ENCODE data around the gene SCAI. TPM values are rescaled to one million over a fixed set of nuclear protein-coding genes. Genes with fewer than 3 reads are reported as not detected.
"Not testable (repeated sequence)": the region's sequence is repeated elsewhere in the genome, so short reads cannot be mapped to it uniquely, and the experiment has no call there.

The SCAI gene
- total RNA-seq, 1 donor = 9.1 TPM

DNA sequence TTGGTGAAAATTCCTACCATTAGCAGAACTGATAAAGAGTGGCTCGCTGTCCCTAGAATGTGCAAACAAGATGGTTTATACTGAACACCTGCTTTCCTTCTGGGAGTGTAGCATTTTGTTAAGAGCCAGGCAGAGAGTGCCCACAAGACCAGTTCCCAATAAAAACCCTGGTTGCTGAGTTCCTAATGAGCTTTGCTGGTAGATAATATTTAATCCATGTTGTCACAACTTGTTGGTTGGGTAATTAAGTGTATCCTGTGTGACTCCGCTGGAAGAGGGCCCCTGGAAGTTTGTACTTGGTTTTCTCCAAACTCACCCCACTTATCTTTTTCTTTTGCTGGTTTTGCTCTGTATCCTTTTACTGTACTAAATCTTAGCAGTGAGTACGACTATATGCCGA is 162.9 kb downstream of the SCAI start:
- TF ChIP-seq, protein P1, sequence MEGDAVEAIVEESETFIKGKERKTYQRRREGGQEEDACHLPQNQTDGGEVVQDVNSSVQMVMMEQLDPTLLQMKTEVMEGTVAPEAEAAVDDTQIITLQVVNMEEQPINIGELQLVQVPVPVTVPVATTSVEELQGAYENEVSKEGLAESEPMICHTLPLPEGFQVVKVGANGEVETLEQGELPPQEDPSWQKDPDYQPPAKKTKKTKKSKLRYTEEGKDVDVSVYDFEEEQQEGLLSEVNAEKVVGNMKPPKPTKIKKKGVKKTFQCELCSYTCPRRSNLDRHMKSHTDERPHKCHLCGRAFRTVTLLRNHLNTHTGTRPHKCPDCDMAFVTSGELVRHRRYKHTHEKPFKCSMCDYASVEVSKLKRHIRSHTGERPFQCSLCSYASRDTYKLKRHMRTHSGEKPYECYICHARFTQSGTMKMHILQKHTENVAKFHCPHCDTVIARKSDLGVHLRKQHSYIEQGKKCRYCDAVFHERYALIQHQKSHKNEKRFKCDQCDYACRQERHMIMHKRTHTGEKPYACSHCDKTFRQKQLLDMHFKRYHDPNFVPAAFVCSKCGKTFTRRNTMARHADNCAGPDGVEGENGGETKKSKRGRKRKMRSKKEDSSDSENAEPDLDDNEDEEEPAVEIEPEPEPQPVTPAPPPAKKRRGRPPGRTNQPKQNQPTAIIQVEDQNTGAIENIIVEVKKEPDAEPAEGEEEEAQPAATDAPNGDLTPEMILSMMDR (IDR thresholded peaks at IDR 0.05; ENCODE audit: insufficient read depth, low read depth, low read length) = no peak
- peak; percentile 48 for DNase-seq (ENCODE audit: low read depth)
- no peak overlapping the region for H3K4me3 ChIP-seq (ENCODE audit: low read depth, low read length)

DNA sequence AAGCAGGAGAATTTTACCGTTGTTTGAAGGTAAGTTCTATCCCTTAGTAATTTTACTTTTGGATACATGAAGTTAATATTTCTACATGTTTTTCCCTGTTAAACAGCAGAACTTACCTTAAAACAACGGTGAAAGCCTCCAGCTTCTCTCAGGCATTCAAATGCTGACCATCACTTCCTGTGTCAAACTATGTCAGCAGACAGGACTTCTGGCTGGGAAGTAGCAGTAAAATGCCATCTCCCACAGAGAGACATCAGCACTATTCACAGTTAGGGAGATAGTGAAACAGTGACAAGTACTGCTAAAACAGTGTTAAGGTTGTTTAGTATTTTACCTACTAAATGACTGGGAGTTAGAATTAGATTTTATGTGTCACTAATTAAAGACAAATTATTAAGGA is 168.2 kb downstream of the SCAI start:
- TF ChIP-seq, protein P1 (IDR thresholded peaks at IDR 0.05; ENCODE audit: insufficient read depth, low read depth, low read length) = no peak
- no peak overlapping the region for H3K4me3 ChIP-seq (ENCODE audit: low read depth, low read length)
- DNase-seq (ENCODE audit: low read depth) = peak; percentile 40

DNA sequence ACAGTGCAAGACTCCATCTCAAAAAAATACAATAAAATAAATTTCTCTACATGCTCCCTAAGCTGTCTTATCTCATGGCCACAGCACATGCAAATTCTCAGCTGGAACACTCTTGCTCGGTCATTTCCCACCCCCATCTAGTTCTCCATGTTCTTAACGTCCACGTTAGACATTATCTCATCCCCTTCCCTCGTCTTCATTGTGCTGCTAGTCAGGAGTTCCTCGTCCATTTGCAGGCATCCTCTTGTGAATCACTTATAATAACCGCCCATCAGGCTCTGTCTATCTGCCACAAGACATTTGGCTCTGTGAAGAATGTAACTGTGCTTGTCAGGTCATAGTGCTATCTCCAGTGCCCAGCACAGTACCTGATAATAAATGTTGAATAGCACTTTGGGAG is 169.5 kb downstream of the SCAI start:
- no peak overlapping the region for H3K4me3 ChIP-seq (ENCODE audit: low read depth, low read length)
- TF ChIP-seq, protein P1 (IDR thresholded peaks at IDR 0.05; ENCODE audit: insufficient read depth, low read depth, low read length) = no peak
- no peak for DNase-seq (ENCODE audit: low read depth)

DNA sequence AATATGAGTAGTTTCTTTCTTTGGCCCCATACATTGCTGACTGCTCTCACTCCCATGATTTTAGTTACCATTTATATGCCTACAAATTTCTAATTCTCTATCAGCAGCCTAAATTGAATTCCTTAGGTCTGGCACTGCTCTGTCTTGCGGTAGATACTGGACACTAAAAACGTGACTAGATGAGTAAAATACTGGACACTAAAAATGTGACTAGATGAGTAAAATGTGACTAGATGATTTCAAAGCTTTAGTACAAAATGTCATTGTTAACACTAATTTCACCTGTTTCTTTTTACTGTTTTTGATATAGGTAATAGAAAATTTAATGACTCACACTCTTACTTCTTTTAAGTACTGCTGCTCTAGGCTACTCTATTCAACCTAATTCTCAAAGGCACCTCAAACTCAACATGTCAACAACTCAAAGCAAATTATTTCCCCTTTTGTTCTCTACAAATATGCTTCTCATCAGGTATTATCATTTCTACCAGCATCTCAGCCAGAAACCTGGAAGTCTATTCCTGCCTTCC is 171.0 kb downstream of the SCAI start:
- TF ChIP-seq, protein P1 (IDR thresholded peaks at IDR 0.05; ENCODE audit: insufficient read depth, low read depth, low read length) = no peak
- H3K4me3 ChIP-seq (ENCODE audit: low read depth, low read length) = no peak overlapping the region
- DNase-seq (ENCODE audit: low read depth) = no peak

DNA sequence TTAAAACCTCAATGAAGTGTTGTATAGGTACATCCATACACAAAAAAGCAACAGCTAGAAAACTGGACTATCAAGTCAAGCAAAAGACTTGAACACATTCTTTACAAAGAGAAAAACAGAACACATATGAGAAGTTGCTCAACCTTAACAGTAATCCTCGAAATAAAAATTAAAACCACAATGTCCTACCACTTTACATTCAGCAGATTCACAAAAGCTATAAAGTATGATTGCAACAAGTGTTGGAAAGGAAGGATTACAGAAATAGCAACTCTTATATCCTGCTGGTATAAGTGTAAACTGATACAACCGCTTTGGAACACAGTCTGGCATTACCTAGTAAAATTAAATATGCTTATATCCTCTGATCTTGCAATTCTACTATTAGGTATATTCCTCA is 173.9 kb downstream of the SCAI start:
- no peak overlapping the region for H3K4me3 ChIP-seq (ENCODE audit: low read depth, low read length)
- TF ChIP-seq, protein P1 (IDR thresholded peaks at IDR 0.05; ENCODE audit: insufficient read depth, low read depth, low read length) = no peak
- peak; percentile 81 for DNase-seq (ENCODE audit: low read depth)

DNA sequence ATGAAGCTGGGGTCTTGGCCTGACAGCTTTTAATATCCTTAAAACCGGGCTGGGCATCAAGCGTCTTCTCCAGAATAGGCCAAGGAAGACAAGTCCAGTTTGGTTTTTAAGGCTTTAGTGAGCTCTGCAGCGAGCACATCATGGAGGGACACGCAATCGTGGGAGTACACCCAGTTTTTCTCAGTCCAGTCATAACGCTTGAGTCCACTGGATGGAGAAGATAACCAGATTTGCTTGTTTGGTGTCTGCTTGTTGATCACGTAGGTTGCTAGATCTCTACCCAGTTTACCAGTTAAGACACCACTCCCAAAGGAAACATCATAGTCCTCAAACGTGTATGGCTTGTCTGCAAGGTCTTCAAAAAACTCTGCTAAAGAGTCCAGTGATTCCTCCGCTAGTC is 175.1 kb downstream of the SCAI start:
- no peak for DNase-seq (ENCODE audit: low read depth)
- no peak overlapping the region for H3K4me3 ChIP-seq (ENCODE audit: low read depth, low read length)
- TF ChIP-seq, protein P1 (IDR thresholded peaks at IDR 0.05; ENCODE audit: insufficient read depth, low read depth, low read length) = no peak

DNA sequence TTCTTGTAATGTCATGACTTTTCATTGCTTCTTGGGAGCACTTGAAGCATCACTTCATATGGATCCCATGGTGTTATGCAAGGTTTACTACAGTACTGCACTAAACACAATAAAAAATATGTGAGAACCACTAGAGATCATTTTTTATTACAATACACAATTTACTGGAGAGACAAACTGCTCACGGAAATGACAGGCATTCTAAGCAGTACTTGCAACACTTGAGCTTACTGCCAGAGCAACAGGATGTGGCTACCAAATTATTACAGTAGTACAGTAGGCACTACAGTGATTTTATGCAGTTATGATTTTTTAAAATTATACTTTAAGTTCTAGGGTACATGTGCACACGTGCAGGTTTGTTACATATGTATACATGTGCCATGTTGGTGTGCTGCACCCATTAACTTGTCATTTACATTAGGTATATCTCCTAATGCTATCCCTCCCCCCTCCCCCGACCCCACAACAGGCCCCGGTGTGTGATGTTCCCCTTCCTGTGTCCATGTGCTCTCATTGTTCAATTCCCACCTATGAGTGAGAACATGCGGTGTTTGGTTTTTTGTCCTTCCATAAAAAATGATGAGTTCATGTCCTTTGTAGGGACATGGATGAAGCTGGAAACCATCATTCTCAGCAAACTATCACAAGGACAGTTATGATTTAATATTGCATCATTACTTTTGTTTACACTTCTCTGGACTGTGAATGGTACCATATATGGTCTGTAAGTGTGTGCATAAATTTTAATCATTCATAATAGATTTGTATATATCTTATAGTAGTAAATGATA is 177.4 kb downstream of the SCAI start:
- not testable (repeated sequence) for H3K4me3 ChIP-seq (ENCODE audit: low read depth, low read length)
- peak; percentile 86 for DNase-seq (ENCODE audit: low read depth)
